ENCODE results near the gene STX5. TPM values are rescaled to one million over a fixed set of nuclear protein-coding genes. Genes with fewer than 3 reads are reported as not detected.
"Not testable (repeated sequence)": the region's sequence is repeated elsewhere in the genome, so short reads cannot be mapped to it uniquely, and the experiment has no call there.

The STX5 gene
- total and polyA plus RNA-seq, 9 donors: 26.8 to 43.2 (median 34.1) TPM

- peaks cover 28% of the 10 kb centered on the region for H3K4me1 ChIP-seq (ENCODE audit: control insufficient read depth, insufficient read depth, low read length)
- no peaks in the 10 kb centered on the region for H3K9me3 ChIP-seq (replicated peaks; ENCODE audit: control insufficient read depth, low read depth, low read length)
- H3K4me3 ChIP-seq (ENCODE audit: low read length): peak within 1 kb of the TSS; percentile 88
- peak within 1 kb of the TSS; percentile 93 for H3K27ac ChIP-seq (ENCODE audit: low read length)
- H3K27me3 ChIP-seq (ENCODE audit: control insufficient read depth, insufficient read depth, low read length): no peaks in the 10 kb centered on the region
- DNase-seq: peak; percentile 99
- peaks cover 32% of the 10 kb centered on the region for H3K36me3 ChIP-seq (ENCODE audit: control insufficient read depth, insufficient read depth, low read length)
- under 1% methylated on average over 88 of the region's 88 CpGs for WGBS (ENCODE audit: insufficient coverage)
These were observed 44.7 kb downstream of the STX5 start, which contains the start of gene TMEM179B for GRCh38 chr11:62787005-62787759. Gene TMEM179B (plus strand): TSS chr11:62787402. CDS start chr11:62787432, 30 bp downstream.

GRCh38 chr11:62786318-62787004 lies 45.4 kb downstream of the STX5 start:
- peak overlapping the region; percentile 93 for H3K27ac ChIP-seq (ENCODE audit: low read length)
- H3K4me1 ChIP-seq (ENCODE audit: control insufficient read depth, insufficient read depth, low read length): peaks cover 27% of the 10 kb centered on the region
- no peaks in the 10 kb centered on the region for H3K27me3 ChIP-seq (ENCODE audit: control insufficient read depth, insufficient read depth, low read length)
- H3K9me3 ChIP-seq (replicated peaks; ENCODE audit: control insufficient read depth, low read depth, low read length): no peaks in the 10 kb centered on the region
- peak overlapping the region; percentile 88 for H3K4me3 ChIP-seq (ENCODE audit: low read length)
- H3K36me3 ChIP-seq (ENCODE audit: control insufficient read depth, insufficient read depth, low read length): peaks cover 36% of the 10 kb centered on the region
- WGBS (ENCODE audit: insufficient coverage): under 1% methylated on average over 50 of the region's 51 CpGs
- DNase-seq: peak; percentile 95

- H3K4me3 ChIP-seq (ENCODE audit: low read length): no peak overlapping the region
- no peak for DNase-seq
- H3K9me3 ChIP-seq (replicated peaks; ENCODE audit: control insufficient read depth, low read depth, low read length): no peaks in the 10 kb centered on the region
- H3K27me3 ChIP-seq (ENCODE audit: control insufficient read depth, insufficient read depth, low read length): no peaks in the 10 kb centered on the region
- H3K4me1 ChIP-seq (ENCODE audit: control insufficient read depth, insufficient read depth, low read length): peaks cover 6% of the 10 kb centered on the region
- no peak overlapping the region for H3K27ac ChIP-seq (ENCODE audit: low read length)
- WGBS (ENCODE audit: insufficient coverage): 100% methylated on average over 4 of the region's 7 CpGs
- peaks cover 29% of the 10 kb centered on the region for H3K36me3 ChIP-seq (ENCODE audit: control insufficient read depth, insufficient read depth, low read length)
These were observed 49.1 kb downstream of the STX5 start for GRCh38 chr11:62782753-62783152.

GRCh38 chr11:62778441-62778840 lies 53.4 kb downstream of the STX5 start:
- Histone ChIP-seq H3K27me3 (ENCODE audit: control insufficient read depth, insufficient read depth, low read length) (no peaks in the 10 kb centered on the region), H3K27ac (ENCODE audit: low read length) (no peak overlapping the region), H3K4me1 (ENCODE audit: control insufficient read depth, insufficient read depth, low read length) (no peaks in the 10 kb centered on the region), H3K36me3 (ENCODE audit: control insufficient read depth, insufficient read depth, low read length) (peaks cover 46% of the 10 kb centered on the region), H3K4me3 (ENCODE audit: low read length) (no peak overlapping the region), H3K9me3 (replicated peaks; ENCODE audit: control insufficient read depth, low read depth, low read length) (no peaks in the 10 kb centered on the region)
- WGBS (ENCODE audit: insufficient coverage): 81% methylated on average over 3 of the region's 3 CpGs
- DNase-seq: no peak

- Histone ChIP-seq H3K27me3 (ENCODE audit: control insufficient read depth, insufficient read depth, low read length) (no peaks in the 10 kb centered on the region), H3K27ac (ENCODE audit: low read length) (no peak overlapping the region), H3K4me1 (ENCODE audit: control insufficient read depth, insufficient read depth, low read length) (no peaks in the 10 kb centered on the region), H3K36me3 (ENCODE audit: control insufficient read depth, insufficient read depth, low read length) (peaks cover 42% of the 10 kb centered on the region), H3K9me3 (replicated peaks; ENCODE audit: control insufficient read depth, low read depth, low read length) (no peaks in the 10 kb centered on the region), H3K4me3 (ENCODE audit: low read length) (no peak overlapping the region)
- 100% methylated on average over 1 of the region's 2 CpGs for WGBS (ENCODE audit: insufficient coverage)
- DNase-seq: no peak
These were observed 54.5 kb downstream of the STX5 start for GRCh38 chr11:62777389-62777788.

- H3K27ac ChIP-seq (ENCODE audit: low read length): no peak overlapping the region
- no peaks in the 10 kb centered on the region for H3K9me3 ChIP-seq (replicated peaks; ENCODE audit: control insufficient read depth, low read depth, low read length)
- H3K36me3 ChIP-seq (ENCODE audit: control insufficient read depth, insufficient read depth, low read length): peaks cover 34% of the 10 kb centered on the region
- no peak for DNase-seq
- H3K27me3 ChIP-seq (ENCODE audit: control insufficient read depth, insufficient read depth, low read length): no peaks in the 10 kb centered on the region
- H3K4me3 ChIP-seq (ENCODE audit: low read length): no peak overlapping the region
- H3K4me1 ChIP-seq (ENCODE audit: control insufficient read depth, insufficient read depth, low read length): peaks cover 8% of the 10 kb centered on the region
- WGBS (ENCODE audit: insufficient coverage): 90% methylated on average over 16 of the region's 17 CpGs
These were observed 56.2 kb downstream of the STX5 start for GRCh38 chr11:62775646-62776045.

DNA sequence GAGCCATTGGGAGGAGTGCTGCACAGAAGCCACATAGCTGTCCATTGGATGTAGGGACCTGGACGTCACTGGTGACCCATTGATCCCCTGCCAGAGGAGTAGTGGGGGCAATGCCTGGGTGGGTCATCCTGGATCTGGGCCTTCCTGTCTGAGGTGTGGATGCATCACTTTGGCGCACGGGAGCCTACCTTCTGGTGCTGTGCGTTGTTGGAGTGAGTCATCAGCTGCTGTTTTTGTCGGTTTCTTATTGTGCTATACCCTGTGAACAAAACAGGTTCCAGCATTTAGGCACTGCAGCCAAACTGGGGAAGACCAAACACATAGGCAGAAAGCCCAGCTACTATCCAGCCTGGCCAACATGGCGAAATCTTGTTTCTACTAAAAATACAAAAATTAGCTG lies 57.4 kb downstream of the STX5 start:
- no peak for DNase-seq
- H3K27ac ChIP-seq (ENCODE audit: low read length): no peak overlapping the region
- no peaks in the 10 kb centered on the region for H3K9me3 ChIP-seq (replicated peaks; ENCODE audit: control insufficient read depth, low read depth, low read length)
- H3K4me1 ChIP-seq (ENCODE audit: control insufficient read depth, insufficient read depth, low read length): peaks cover 20% of the 10 kb centered on the region
- no peaks in the 10 kb centered on the region for H3K27me3 ChIP-seq (ENCODE audit: control insufficient read depth, insufficient read depth, low read length)
- peaks cover 32% of the 10 kb centered on the region for H3K36me3 ChIP-seq (ENCODE audit: control insufficient read depth, insufficient read depth, low read length)
- 92% methylated on average over 5 of the region's 6 CpGs for WGBS (ENCODE audit: insufficient coverage)
- no peak overlapping the region for H3K4me3 ChIP-seq (ENCODE audit: low read length)

DNA sequence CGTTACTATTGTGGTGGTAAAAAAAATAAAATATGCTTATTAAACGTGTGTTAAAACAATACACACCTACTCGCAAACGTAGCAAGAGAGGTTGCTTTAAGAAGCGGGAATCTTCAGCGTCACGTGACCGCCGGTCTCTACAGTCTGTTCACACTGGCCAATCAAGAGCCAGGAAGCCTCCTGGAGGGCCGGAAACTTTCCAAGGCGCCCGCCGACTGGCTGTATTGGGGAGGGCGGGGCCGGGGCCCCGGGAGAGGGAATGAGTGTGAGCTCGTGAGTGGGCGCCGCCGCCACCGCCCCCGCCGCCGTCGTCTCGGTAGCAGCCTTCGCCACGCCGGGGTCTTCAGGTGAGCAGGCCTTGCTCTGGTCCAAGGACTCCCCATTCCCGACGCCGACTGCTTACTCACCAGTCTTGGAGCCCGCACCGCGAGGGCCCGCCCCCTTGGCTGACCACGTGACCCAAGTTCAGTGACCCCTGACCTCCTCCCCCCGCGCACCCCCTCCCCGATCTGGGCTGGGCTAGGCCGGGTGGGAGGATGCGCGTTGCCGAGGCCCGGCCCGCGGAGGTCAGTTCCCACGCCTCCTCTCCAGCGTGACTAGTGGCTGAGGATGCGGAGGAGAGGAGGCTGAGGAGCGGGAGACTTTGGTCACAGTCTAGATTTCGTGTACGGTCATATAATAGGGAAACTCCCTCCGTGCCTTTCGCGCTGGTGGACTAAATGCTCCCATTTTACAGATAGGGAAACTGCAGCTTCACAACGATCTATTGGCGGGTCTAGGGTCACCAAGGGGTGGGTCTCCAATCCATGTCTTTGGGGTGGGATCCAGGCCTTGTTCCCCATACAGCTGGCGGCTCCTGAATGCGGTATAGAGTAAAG lies 60.5 kb downstream of the STX5 start, which contains the start of gene TAF6L:
TAF6L (plus strand) TSS at position 253 of the 878 bp plus-strand sequence. CDS start 4,388 bp downstream, outside the sequence.
- no peaks in the 10 kb centered on the region for H3K27me3 ChIP-seq (ENCODE audit: control insufficient read depth, insufficient read depth, low read length)
- H3K9me3 ChIP-seq (replicated peaks; ENCODE audit: control insufficient read depth, low read depth, low read length): no peaks in the 10 kb centered on the region
- peak within 1 kb of the TSS; percentile 98 for H3K27ac ChIP-seq (ENCODE audit: low read length)
- peak within 1 kb of the TSS; percentile 90 for H3K4me3 ChIP-seq (ENCODE audit: low read length)
- WGBS (ENCODE audit: insufficient coverage): under 1% methylated on average over 42 of the region's 60 CpGs
- H3K4me1 ChIP-seq (ENCODE audit: control insufficient read depth, insufficient read depth, low read length): peaks cover 20% of the 10 kb centered on the region
- DNase-seq: peak; percentile 99
- peaks cover 31% of the 10 kb centered on the region for H3K36me3 ChIP-seq (ENCODE audit: control insufficient read depth, insufficient read depth, low read length)

GRCh38 chr11:62770778-62771143 lies 61.1 kb downstream of the STX5 start:
- peak overlapping the region; percentile 98 for H3K27ac ChIP-seq (ENCODE audit: low read length)
- peaks cover 30% of the 10 kb centered on the region for H3K36me3 ChIP-seq (ENCODE audit: control insufficient read depth, insufficient read depth, low read length)
- WGBS (ENCODE audit: insufficient coverage): 0% methylated on average over 3 of the region's 18 CpGs
- DNase-seq: no peak
- H3K4me3 ChIP-seq (ENCODE audit: low read length): peak overlapping the region; percentile 90
- H3K27me3 ChIP-seq (ENCODE audit: control insufficient read depth, insufficient read depth, low read length): no peaks in the 10 kb centered on the region
- H3K4me1 ChIP-seq (ENCODE audit: control insufficient read depth, insufficient read depth, low read length): peaks cover 20% of the 10 kb centered on the region
- no peaks in the 10 kb centered on the region for H3K9me3 ChIP-seq (replicated peaks; ENCODE audit: control insufficient read depth, low read depth, low read length)

DNA sequence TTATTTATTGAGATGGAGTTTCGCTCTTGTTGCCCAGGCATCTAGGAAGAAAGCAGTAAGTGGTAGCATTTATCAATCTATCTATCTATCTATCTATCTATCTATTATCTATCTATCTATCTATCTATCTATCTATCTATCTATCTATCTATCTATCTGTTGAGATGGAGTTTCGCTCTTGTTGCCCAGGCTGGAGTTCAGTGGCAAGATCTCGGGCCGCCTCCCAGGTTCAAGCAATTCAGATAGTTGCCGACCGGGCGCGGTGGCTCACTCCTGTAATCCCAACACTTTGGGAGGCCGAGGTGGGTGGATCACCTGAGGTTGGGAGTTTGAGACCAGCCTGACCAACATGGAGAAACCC lies 71.0 kb downstream of the STX5 start:
- peaks cover 19% of the 10 kb centered on the region for H3K36me3 ChIP-seq (ENCODE audit: control insufficient read depth, insufficient read depth, low read length)
- no CpG with 5 or more reads among the region's 9 CpGs for WGBS (ENCODE audit: insufficient coverage)
- H3K9me3 ChIP-seq (replicated peaks; ENCODE audit: control insufficient read depth, low read depth, low read length); DNase-seq; H3K27me3 ChIP-seq (ENCODE audit: control insufficient read depth, insufficient read depth, low read length); H3K27ac ChIP-seq (ENCODE audit: low read length): not testable (repeated sequence)
- peaks cover 15% of the 10 kb centered on the region for H3K4me1 ChIP-seq (ENCODE audit: control insufficient read depth, insufficient read depth, low read length)
- H3K4me3 ChIP-seq (ENCODE audit: low read length): peak overlapping the region; percentile 93
